ENCODE data around the gene DDX20. TPM values are rescaled to one million over a fixed set of nuclear protein-coding genes. Genes with fewer than 3 reads are reported as not detected.

DDX20 gene
- total and polyA plus RNA-seq, 2 of the 8 experiments (the other 6 are each of a cell fraction or from before 2014, with no cell fraction given): 7.5 to 24.7 TPM

- no peak overlapping the region for H3K4ac ChIP-seq (replicated peaks; ENCODE audit: insufficient read length, low read depth, low read length)
- no peak overlapping the region for H4K8ac ChIP-seq (ENCODE audit: extremely low read depth, insufficient read depth, low read length)
- no peak for FAIRE-seq
- no peak overlapping the region for H3K4me3 ChIP-seq (ENCODE audit: extremely low read depth in 1 of 4, insufficient read depth in 2 of 4, low read depth in 3 of 4, low read length in 4 of 4)
- no peak overlapping the region for H3K18ac ChIP-seq (ENCODE audit: extremely low read depth, low read length)
- H3K79me1 ChIP-seq (ENCODE audit: low read depth, low read length): no peaks in the 10 kb centered on the region
- no peak overlapping the region for H3K9ac ChIP-seq (replicated peaks in 1 of 4; ENCODE audit: extremely low read depth in 1 of 4, low read depth in 3 of 4, low read length in 3 of 4)
- no peaks in the 10 kb centered on the region for H3K23me2 ChIP-seq (ENCODE audit: low read depth, low read length)
- no peak overlapping the region for H4K91ac ChIP-seq (replicated peaks; ENCODE audit: insufficient read length, low read length)
- no peaks in the 10 kb centered on the region for H3K27me3 ChIP-seq (replicated peaks in 1 of 4; ENCODE audit: control insufficient read depth in 3 of 4, extremely low read depth in 1 of 4, insufficient read depth in 3 of 4, low read length in 3 of 4)
- no peaks in the 10 kb centered on the region for H3K4me1 ChIP-seq (replicated peaks in 1 of 4; ENCODE audit: control insufficient read depth in 3 of 4, insufficient read depth in 4 of 4, low read length in 3 of 4)
- no peak for DNase-seq (ENCODE audit: low read depth in 1 of 2, low spot score in 2 of 2)
- ChIA-PET CTCF (ENCODE audit: partially characterized antibody) (interaction anchor here (1.6 kb wide), 1 partner anchor 40 kb away, joined by 4 read pairs; no protein-coding TSS in a partner anchor), POLR2A (ENCODE audit: partially characterized antibody) (no interaction called here)
- no peak overlapping the region for H2BK15ac ChIP-seq (ENCODE audit: low read length)
- no peak overlapping the region for H2AFZ ChIP-seq (ENCODE audit: low read length)
- no peak overlapping the region for H3K23ac ChIP-seq (ENCODE audit: insufficient read length)
- no peak overlapping the region for H4K5ac ChIP-seq (ENCODE audit: insufficient read length, low read depth, low read length)
- no peak overlapping the region for H3K27ac ChIP-seq (ENCODE audit: low read depth, low read length)
- no peak overlapping the region for H2AK5ac ChIP-seq (ENCODE audit: low read depth, low read length)
- H3K4me2 ChIP-seq (ENCODE audit: insufficient read depth in 1 of 2, low read depth in 2 of 2, low read length in 2 of 2): no peak overlapping the region
- no peak overlapping the region for H2BK12ac ChIP-seq (ENCODE audit: low read depth, low read length)
- H3K56ac ChIP-seq (replicated peaks; ENCODE audit: insufficient read length, low read depth, low read length): no peak overlapping the region
- H2BK20ac ChIP-seq (ENCODE audit: low read length): no peak overlapping the region
- no peak overlapping the region for H2BK120ac ChIP-seq (replicated peaks; ENCODE audit: low read depth, low read length)
- no peak overlapping the region for H3K14ac ChIP-seq (ENCODE audit: insufficient read length)
- no peak overlapping the region for H2BK5ac ChIP-seq (ENCODE audit: low read depth, low read length)
- 89% methylated on average over 2 of the region's 2 CpGs; no CpG with 5 or more reads in 1 of the 2 experiments for WGBS, 2 experiments (ENCODE audit: extremely low coverage in 1 of 2, insufficient coverage in 1 of 2, insufficient read length in 1 of 2, insufficient replicate concordance in 2 of 2, low coverage in 1 of 2, low lambda C conversion rate in 2 of 2, missing lambda C conversion rate in 1 of 2)
- peaks cover 0 to 10% (median 5%) of the 10 kb centered on the region in 4 experiments; a peak in 5 of 8 replicates for H3K36me3 ChIP-seq (ENCODE audit: control insufficient read depth in 2 of 4, insufficient read depth in 4 of 4, low read length in 3 of 4)
- no peaks in the 10 kb centered on the region for H3K9me3 ChIP-seq (ENCODE audit: insufficient read depth in 2 of 2, low read depth in 1 of 2, low read length in 1 of 2)
- no peaks in the 10 kb centered on the region for H4K20me1 ChIP-seq (replicated peaks in 1 of 2; ENCODE audit: control insufficient read depth in 1 of 2, insufficient read depth in 2 of 2, low read length in 2 of 2)
- no peaks in the 10 kb centered on the region for H3K79me2 ChIP-seq (ENCODE audit: control insufficient read depth in 1 of 2, insufficient read depth in 2 of 2, low read length in 2 of 2)
- no peak for TF ChIP-seq SP2 (IDR thresholded peaks at IDR 0.05; ENCODE audit: low read length)
- TF ChIP-seq TEAD4 (IDR thresholded peaks at IDR 0.05; ENCODE audit: low read depth, low read length): no peak
- no peak for TF ChIP-seq POLR2AphosphoS5 (IDR thresholded peaks at IDR 0.05; ENCODE audit: low read depth, low read length)
- no peak for TF ChIP-seq SIN3A (conservative IDR thresholded peaks at IDR 0.05 in 1 of 2, IDR thresholded peaks at IDR 0.05 in 1 of 2; ENCODE audit: low read depth in 1 of 2, low read length in 2 of 2)
- TF ChIP-seq USF2 (IDR thresholded peaks at IDR 0.05; ENCODE audit: low read length): no peak
- TF ChIP-seq RFX5 (IDR thresholded peaks at IDR 0.05; ENCODE audit: borderline replicate concordance, low read depth, low read length): no peak
- TF ChIP-seq SP4 (IDR thresholded peaks at IDR 0.05; ENCODE audit: low read length): no peak
- TF ChIP-seq KDM1A (IDR thresholded peaks at IDR 0.05; ENCODE audit: borderline replicate concordance, low read length): no peak
- no peak for TF ChIP-seq ZNF274 (IDR thresholded peaks at IDR 0.05; ENCODE audit: borderline replicate concordance, extremely low read depth, low read length)
- TF ChIP-seq TAF7 (optimal IDR thresholded peaks at IDR 0.05; ENCODE audit: borderline replicate concordance, low read depth, low read length): no peak
- no peak for TF ChIP-seq RAD21 (IDR thresholded peaks at IDR 0.05 in 1 of 2, conservative IDR thresholded peaks at IDR 0.05 in 1 of 2; ENCODE audit: low read depth in 2 of 2, low read length in 2 of 2)
- no peak for TF ChIP-seq BCL11A (IDR thresholded peaks at IDR 0.05; ENCODE audit: low read depth in 2 of 2, low read length in 2 of 2)
- TF ChIP-seq HDAC6 (IDR thresholded peaks at IDR 0.05; ENCODE audit: low read depth, low read length): no peak
- no peak for TF ChIP-seq CREB1 (IDR thresholded peaks at IDR 0.05)
These were observed 48.8 kb upstream of the DDX20 start for GRCh38 chr1:111706921-111707320.
